HepG2 (cell line): ENCODE results near the gene TLE2. TPM values are rescaled to one million over a fixed set of nuclear protein-coding genes. Genes with fewer than 3 reads are reported as not detected.

Experiments used
- ATAC-seq: fragments of 200-7000 bp; cut with Tn5 transposase; 3 replicates; pipeline ENCODE4 v1.9.1; 2020; ENCODE audit warnings: mild to moderate bottlenecking, moderate library complexity
- BruUV-seq: library from RNA; stranded (reverse); fragments of 400-500 nt; replicated peaks from 2 replicates; lab custom pipeline; 2021; lab: Mats Ljungman, UMichigan
- CTCF ChIA-PET: fragments of 300-600 bp; formaldehyde crosslinking; extraction: SDS; loops from one replicate; lab custom pipeline; 2021; ENCODE audit warnings: low total read pairs, inconsistent platforms, low intra/inter-chr PET ratio; lab: Yijun Ruan, JAX
- POLR2A ChIA-PET: fragments of 350-600 bp; sonication (Branson Sonifier 250); formaldehyde crosslinking; loops from one replicate; lab custom pipeline; 2020; ENCODE audit warnings: antibody characterized with exemption, inconsistent platforms; lab: Yijun Ruan, JAX
- DNase-seq: peaks from one replicate; pipeline ENCODE4 v3.0.0-alpha.2; 2015; ENCODE audit warnings: low spot score
- FAIRE-seq: peaks from 3 replicates; lab custom pipeline; 2011; peaks lifted over from hg19 to GRCh38; lab: Jason Lieb, UNC
- H2AFZ ChIP-seq: one replicate; pipeline ENCODE4 v1.6.1; 2011; ENCODE audit warnings: low read length, inconsistent platforms
- H3K27ac ChIP-seq: fragments of 300-600 bp; 3 replicates; pipeline ENCODE4 v1.8.0; 2011; ENCODE audit warnings: mixed run types, mild to moderate bottlenecking, mixed read lengths, low read length, inconsistent platforms; ENCODE audit not compliant: insufficient read depth; ENCODE audit errors: extremely low read length
- H3K27me3 ChIP-seq, 2 experiments: fragments of 200-600 bp in 1 of 2; 2 replicates in 1 of 2; 3 replicates in 1 of 2; pipeline versions ENCODE4 v1.6.0 to v1.8.0; 2011; ENCODE audit warnings: low read length in 2 of 2, mild to moderate bottlenecking in 2 of 2, moderate library complexity in 2 of 2, inconsistent platforms in 1 of 2; ENCODE audit not compliant: insufficient read depth in 2 of 2, control insufficient read depth in 1 of 2
- H3K36me3 ChIP-seq, 2 experiments: fragments of 200-600 bp in 1 of 2; replicated peaks in 1 of 2; 2 replicates in 1 of 2; 3 replicates in 1 of 2; pipeline versions ENCODE4 v1.5.1 to v1.8.0; 2011; ENCODE audit warnings: low read length in 2 of 2, inconsistent platforms in 1 of 2; ENCODE audit not compliant: insufficient read depth in 2 of 2, control insufficient read depth in 1 of 2
- H3K4me1 ChIP-seq: 2 replicates; pipeline ENCODE4 v1.5.1; 2012; ENCODE audit warnings: low read length, inconsistent platforms; ENCODE audit not compliant: insufficient read depth
- H3K4me2 ChIP-seq: 2 replicates; pipeline ENCODE4 v1.6.0; 2011; ENCODE audit warnings: low read depth, low read length, inconsistent platforms
- H3K4me3 ChIP-seq, 3 experiments: fragments of 200-600 bp in 1 of 3; sonication (generic), shearing (Covaris generic) in 1 of 3; replicated peaks in 1 of 3; 2 replicates each; pipeline ENCODE4 v1.5.1; 2011 to 2016; ENCODE audit warnings: low read length in 3 of 3, inconsistent platforms in 2 of 3, low read depth in 2 of 3, mild to moderate bottlenecking in 2 of 3, control low read depth in 1 of 3, mixed read lengths in 1 of 3; ENCODE audit not compliant: insufficient read depth in 1 of 3
- H3K79me2 ChIP-seq: one replicate; pipeline ENCODE4 v1.6.1; 2011; ENCODE audit warnings: low read length, inconsistent platforms; ENCODE audit not compliant: insufficient read depth
- H3K9ac ChIP-seq: 2 replicates; pipeline ENCODE4 v1.6.0; 2011; ENCODE audit warnings: mild to moderate bottlenecking, low read depth, low read length, inconsistent platforms; ENCODE audit not compliant: insufficient read depth
- H3K9me3 ChIP-seq: 2 replicates; pipeline ENCODE4 v1.5.1; 2012; ENCODE audit warnings: mild to moderate bottlenecking, low read length
- H4K20me1 ChIP-seq: 2 replicates; pipeline ENCODE4 v1.6.0; 2011; ENCODE audit warnings: inconsistent platforms, mild to moderate bottlenecking, low read length, moderate library complexity; ENCODE audit not compliant: insufficient read depth
- FOXA3 ChIP-seq: IDR thresholded peaks from 2 replicates; pipeline ENCODE4 v1.6.1; 2016; ENCODE audit warnings: missing genetic modification reagents, missing compliant biosample characterization
- KLF6 ChIP-seq: IDR thresholded peaks from 2 replicates; pipeline ENCODE4 v1.8.0; 2016; ENCODE audit warnings: missing biosample characterization, missing genetic modification reagents
- SIX1 ChIP-seq: sonication (generic); formaldehyde crosslinking; IDR thresholded peaks from 2 replicates; pipeline ENCODE4 v1.4.0; 2020; ENCODE audit warnings: missing genetic modification reagents, borderline replicate concordance
- TRAFD1 ChIP-seq: sonication (generic); formaldehyde crosslinking; IDR thresholded peaks from 2 replicates; pipeline ENCODE4 v1.5.1; 2020; ENCODE audit warnings: missing genetic modification reagents, mild to moderate bottlenecking, borderline replicate concordance
- ZBTB42 ChIP-seq: sonication (generic); formaldehyde crosslinking; IDR thresholded peaks from 2 replicates; pipeline ENCODE4 v1.5.0; 2020; ENCODE audit warnings: mild to moderate bottlenecking, missing genetic modification reagents
- ZC3H4 ChIP-seq: sonication (generic); formaldehyde crosslinking; IDR thresholded peaks from 2 replicates; pipeline ENCODE4 v1.4.0; 2020; ENCODE audit warnings: missing genetic modification reagents, borderline replicate concordance
- ZEB1 ChIP-seq: IDR thresholded peaks from 2 replicates; pipeline ENCODE4 v1.6.1; 2012; ENCODE audit warnings: mild to moderate bottlenecking, low read depth, inconsistent platforms; ENCODE audit not compliant: insufficient replicate concordance
- ZNF407 ChIP-seq: sonication (generic); formaldehyde crosslinking; IDR thresholded peaks from one replicate; pipeline ENCODE4 v1.5.1; 2020; ENCODE audit warnings: mild to moderate bottlenecking, missing genetic modification reagents; ENCODE audit errors: not compliant biosample characterization
- ZNF720 ChIP-seq: sonication (generic); formaldehyde crosslinking; IDR thresholded peaks from 2 replicates; pipeline ENCODE4 v1.4.0; 2020; ENCODE audit warnings: missing genetic modification reagents
- ZNF761 ChIP-seq: sonication (generic); formaldehyde crosslinking; conservative IDR thresholded peaks from 2 replicates; pipeline ENCODE4 v1.4.0; 2020; ENCODE audit warnings: mild to moderate bottlenecking, missing genetic modification reagents
- ZNF780A ChIP-seq: sonication (generic); formaldehyde crosslinking; IDR thresholded peaks from 2 replicates; pipeline ENCODE4 v1.8.0; 2022; ENCODE audit warnings: mild to moderate bottlenecking, missing genetic modification reagents, moderate library complexity
- WGBS: methylation state at CpG from one replicate; pipeline ENCODE4 v1.1.6; 2017; ENCODE audit warnings: low lambda C conversion rate; 5-methylcytosine and 5-hydroxymethylcytosine counted together
- in situ Hi-C: cut with HindIII; loops from 2 replicates; pipeline ENCODE4 v1.10.0; 2017; ENCODE audit warnings: low pct_unique_long_range_greater_than_20kb; ENCODE audit not compliant: extremely low pct_ligation_motif_present
- intact Hi-C: fragments of 100-400 bp; cut with micrococcal nuclease; formaldehyde crosslinking; loops from one replicate; pipeline ENCODE4 v1.10.0; 2022; ENCODE audit not compliant: unreplicated experiment
- polyA plus RNA-seq, 8 experiments: library from polyadenylated mRNA; depleted of rRNA in 3 of 8; stranded (reverse) in 7 of 8; unstranded in 1 of 8; fragments of >200 nt; fragmentation: Illumina TruSeq in 4 of 8; extraction: Trizol in 4 of 8; gene quantifications; 2 replicates each; pipeline versions ENCODE4 v1.2.1 to v1.2.3, GENCODE V29; 2011 to 2016; ENCODE audit warnings: low read depth in 4 of 8, missing spikeins in 1 of 8, mixed read lengths in 1 of 8; ENCODE audit not compliant: insufficient read depth in 1 of 8
- total RNA-seq, 5 experiments: library from RNA; depleted of rRNA; stranded (reverse); fragments of >200 nt; fragmentation: Illumina TruSeq; extraction: Trizol; gene quantifications; 2 replicates each; pipeline ENCODE4 v1.2.3, GENCODE V29; 2016; ENCODE audit warnings: low read depth in 1 of 5
- TF ChIP-seq, protein P1 (sequence below): sonication (generic); formaldehyde crosslinking; IDR thresholded peaks from 2 replicates; pipeline ENCODE4 v1.4.0; 2020; ENCODE audit warnings: missing genetic modification reagents

The TLE2 gene
- total and polyA plus RNA-seq, 2 of the 13 experiments (the other 11 are each of a cell fraction or from before 2014, with no cell fraction given): 0.07 to 0.81 TPM

GRCh38 chr19:2957160-2957559, 71.9 kb downstream of the TLE2 start (continued):
- TF ChIP-seq ZEB1 (no peak), ZC3H4 (no peak), KLF6 (CRISPR knock-in tag) (no peak), ZBTB42 (CRISPR knock-in tag) (no peak), ZNF780A (CRISPR knock-in tag) (no peak)
- TF ChIP-seq, protein P1, sequence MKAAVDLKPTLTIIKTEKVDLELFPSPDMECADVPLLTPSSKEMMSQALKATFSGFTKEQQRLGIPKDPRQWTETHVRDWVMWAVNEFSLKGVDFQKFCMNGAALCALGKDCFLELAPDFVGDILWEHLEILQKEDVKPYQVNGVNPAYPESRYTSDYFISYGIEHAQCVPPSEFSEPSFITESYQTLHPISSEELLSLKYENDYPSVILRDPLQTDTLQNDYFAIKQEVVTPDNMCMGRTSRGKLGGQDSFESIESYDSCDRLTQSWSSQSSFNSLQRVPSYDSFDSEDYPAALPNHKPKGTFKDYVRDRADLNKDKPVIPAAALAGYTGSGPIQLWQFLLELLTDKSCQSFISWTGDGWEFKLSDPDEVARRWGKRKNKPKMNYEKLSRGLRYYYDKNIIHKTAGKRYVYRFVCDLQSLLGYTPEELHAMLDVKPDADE: no peak

DNA sequence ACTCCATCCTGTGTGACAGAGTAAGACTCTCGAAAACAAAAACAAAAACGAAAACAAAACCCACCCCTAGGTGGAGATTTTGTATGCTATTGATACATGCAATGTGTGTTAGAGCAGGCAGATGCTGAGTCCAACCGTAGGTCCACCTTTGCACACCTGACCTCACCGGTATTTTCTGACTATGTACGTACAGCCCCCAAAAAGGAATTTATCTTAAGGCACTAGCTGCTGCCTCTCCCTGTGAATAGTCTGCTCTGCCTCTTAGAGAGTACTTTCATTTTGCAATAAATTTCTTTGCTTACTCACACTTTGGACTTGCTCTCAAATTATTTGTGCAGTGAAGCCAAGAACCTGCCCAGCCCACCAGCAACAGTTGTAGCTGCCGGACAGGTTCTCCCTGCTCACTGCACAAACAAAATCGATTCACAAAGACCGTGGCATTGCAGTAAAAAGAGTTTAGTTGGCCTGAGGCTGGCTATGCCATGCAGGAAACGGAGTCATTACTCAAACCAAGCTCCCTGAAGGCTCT, 76.1 kb downstream of the TLE2 start:
- in situ Hi-C loops (loop anchor here (10.0 kb wide), 1 partner anchor 212 kb away; no protein-coding TSS in a partner anchor), intact Hi-C loops (no loop called here)
- no peaks in the 10 kb centered on the region for H3K9me3 ChIP-seq
- no peaks in the 10 kb centered on the region; a peak in 1 of 5 replicates for H3K27me3 ChIP-seq
- H3K9ac ChIP-seq: peak overlapping the region; percentile 20; the same call in 1 of the 2 replicates
- no TSS peak for BruUV-seq
- H3K79me2 ChIP-seq: peaks cover 12% of the 10 kb centered on the region
- H3K4me1 ChIP-seq: peaks cover 37% of the 10 kb centered on the region
- POLR2A ChIA-PET: interaction anchor here (0.8 to 1.2 kb wide), 2 partner anchors 66 to 151 kb away, joined by 3 to 4 read pairs; no protein-coding TSS in a partner anchor
- H3K36me3 ChIP-seq: no peaks in the 10 kb centered on the region
- H3K4me3 ChIP-seq: peak overlapping the region; percentile 18 to 64 (median 41)
- peaks cover 8% of the 10 kb centered on the region; the same call in 1 of the 2 replicates for H4K20me1 ChIP-seq
- H3K27ac ChIP-seq: peak overlapping the region; percentile 19
- peak; percentile 36 for ATAC-seq
- peak overlapping the region; percentile 90 for H3K4me2 ChIP-seq
- no peak for FAIRE-seq
- peak; percentile 37 for DNase-seq
- under 1% methylated on average over 9 of the region's 9 CpGs for WGBS
- H2AFZ ChIP-seq: peak overlapping the region; percentile 18
- CTCF ChIA-PET: interaction anchor here (0.8 kb wide), 1 partner anchor 9 kb away, joined by 3 read pairs; no protein-coding TSS in a partner anchor
- TF ChIP-seq FOXA3: no peak
- no peak for TF ChIP-seq SIX1 (CRISPR knock-in tag)
- TF ChIP-seq ZNF761: no peak
- TF ChIP-seq TRAFD1 (CRISPR knock-in tag): no peak
- TF ChIP-seq ZNF720: no peak
- TF ChIP-seq ZNF407 (CRISPR knock-in tag): no peak
